Endothelial cell (in vitro differentiated cells): ENCODE results near the gene SHD. TPM values are rescaled to one million over a fixed set of nuclear protein-coding genes. Genes with fewer than 3 reads are reported as not detected.
A peak's percentile ranks its signal among the peaks of the same experiment; 100 is the strongest.
"Not testable (repeated sequence)": the region's sequence is repeated elsewhere in the genome, so short reads cannot be mapped to it uniquely, and the experiment has no call there.

Experiments used
- DNase-seq: peaks from one replicate; pipeline ENCODE4 v3.0.0; 2021; ENCODE audit warnings: low spot score
- H3K27ac Mint-ChIP-seq: one replicate; pipeline ENCODE4 v1.8.0; 2021; ENCODE audit warnings: mixed read lengths, inconsistent platforms; ENCODE audit not compliant: unreplicated experiment
- H3K27me3 Mint-ChIP-seq: one replicate; pipeline ENCODE4 v1.8.0; 2021; ENCODE audit warnings: mild to moderate bottlenecking, moderate library complexity, mixed read lengths, inconsistent platforms; ENCODE audit not compliant: unreplicated experiment
- H3K36me3 Mint-ChIP-seq: one replicate; pipeline ENCODE4 v1.8.0; 2021; ENCODE audit warnings: mild to moderate bottlenecking, low read depth, mixed read lengths, inconsistent platforms; ENCODE audit not compliant: unreplicated experiment
- H3K4me1 Mint-ChIP-seq: one replicate; pipeline ENCODE4 v1.8.0; 2021; ENCODE audit warnings: mild to moderate bottlenecking, mixed read lengths, inconsistent platforms; ENCODE audit not compliant: unreplicated experiment
- H3K4me3 Mint-ChIP-seq: one replicate; pipeline ENCODE4 v1.8.0; 2021; ENCODE audit warnings: mild to moderate bottlenecking, mixed read lengths, inconsistent platforms; ENCODE audit not compliant: unreplicated experiment
- H3K9me3 Mint-ChIP-seq: one replicate; pipeline ENCODE4 v1.8.0; 2021; ENCODE audit warnings: mixed read lengths, inconsistent platforms; ENCODE audit not compliant: unreplicated experiment
- long read RNA-seq: library from polyadenylated mRNA; unstranded; transcript quantifications from one replicate; pipeline ENCODE4 v2.0.0, GENCODE V29; 2020; ENCODE audit not compliant: unreplicated experiment
- total RNA-seq: library from RNA; stranded (reverse); fragmentation: NEBNext Ultra II Directional; extraction: Animal tissue kit (Norgen Biotek cat#: 25700); gene quantifications from one replicate; pipeline ENCODE4 v1.2.1, GENCODE V29; 2021; ENCODE audit not compliant: unreplicated experiment
- TF ChIP-seq, protein P1 (sequence below): fragments of 200-600 bp; sonication (generic); IDR thresholded peaks from one replicate; pipeline ENCODE4 v1.5.0; 2021; ENCODE audit warnings: antibody characterized with exemption; ENCODE audit not compliant: unreplicated experiment

SHD gene, protein sequence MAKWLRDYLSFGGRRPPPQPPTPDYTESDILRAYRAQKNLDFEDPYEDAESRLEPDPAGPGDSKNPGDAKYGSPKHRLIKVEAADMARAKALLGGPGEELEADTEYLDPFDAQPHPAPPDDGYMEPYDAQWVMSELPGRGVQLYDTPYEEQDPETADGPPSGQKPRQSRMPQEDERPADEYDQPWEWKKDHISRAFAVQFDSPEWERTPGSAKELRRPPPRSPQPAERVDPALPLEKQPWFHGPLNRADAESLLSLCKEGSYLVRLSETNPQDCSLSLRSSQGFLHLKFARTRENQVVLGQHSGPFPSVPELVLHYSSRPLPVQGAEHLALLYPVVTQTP
- 0.90 TPM for total RNA-seq
- long read RNA-seq, partial matches to known transcripts, result 0 of 1 reads
- long read RNA-seq, other reads (novel, unspliced or antisense), result 0 of 1 reads

DNA sequence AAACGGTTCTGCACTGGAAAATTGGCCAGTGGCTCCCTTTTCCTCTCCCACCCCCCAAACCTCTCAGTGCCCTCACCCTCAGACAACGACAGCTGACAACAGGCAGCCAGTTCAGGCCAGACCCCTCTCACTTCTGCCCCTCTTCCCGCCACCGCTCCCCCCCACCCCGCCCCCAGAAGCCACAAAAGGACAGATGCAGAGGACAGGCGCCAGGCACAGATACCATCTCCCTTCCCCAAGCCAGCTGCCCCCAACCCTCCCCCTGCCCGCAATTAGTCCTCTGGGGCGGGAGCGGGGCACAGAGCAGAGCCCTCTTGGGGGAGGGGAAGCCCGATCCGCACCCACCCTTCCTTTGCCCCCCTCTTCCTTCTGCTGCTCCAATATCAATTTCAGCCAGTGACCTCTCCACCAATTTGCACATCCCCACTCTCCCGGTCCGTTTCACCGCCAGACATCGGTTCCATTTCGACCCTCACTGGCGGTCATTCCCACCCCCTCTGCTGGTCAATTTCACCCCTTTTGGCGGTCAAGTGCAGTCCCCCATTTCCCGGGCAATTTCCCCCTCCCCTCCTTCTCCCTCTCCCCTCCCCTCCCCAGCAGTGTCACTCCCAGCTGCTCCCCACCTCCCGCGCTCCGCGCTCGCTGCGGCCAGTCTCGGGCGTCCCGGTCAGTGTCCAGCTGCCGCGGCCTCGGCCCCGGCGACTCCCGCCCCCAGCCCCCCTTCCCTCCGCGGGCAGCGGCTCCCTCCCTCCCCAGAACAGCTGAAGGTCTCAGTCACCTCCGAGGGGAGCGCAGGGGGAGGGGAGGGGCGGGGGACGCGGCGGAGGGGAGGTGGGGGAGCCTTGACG is at the start of gene SHD:
SHD (plus strand) TSS at position 848 of the 848 bp plus-strand sequence. CDS start 798 bp downstream, outside the sequence.
- Mint-ChIP-seq H3K4me3 (peak within 1 kb of the TSS; percentile 86), H3K27me3 (peaks cover 10% of the 10 kb centered on the region), H3K4me1 (no peaks in the 10 kb centered on the region), H3K27ac (no peak within 1 kb of the TSS), H3K9me3 (no peaks in the 10 kb centered on the region), H3K36me3 (no peaks in the 10 kb centered on the region)
- TF ChIP-seq, protein P1, sequence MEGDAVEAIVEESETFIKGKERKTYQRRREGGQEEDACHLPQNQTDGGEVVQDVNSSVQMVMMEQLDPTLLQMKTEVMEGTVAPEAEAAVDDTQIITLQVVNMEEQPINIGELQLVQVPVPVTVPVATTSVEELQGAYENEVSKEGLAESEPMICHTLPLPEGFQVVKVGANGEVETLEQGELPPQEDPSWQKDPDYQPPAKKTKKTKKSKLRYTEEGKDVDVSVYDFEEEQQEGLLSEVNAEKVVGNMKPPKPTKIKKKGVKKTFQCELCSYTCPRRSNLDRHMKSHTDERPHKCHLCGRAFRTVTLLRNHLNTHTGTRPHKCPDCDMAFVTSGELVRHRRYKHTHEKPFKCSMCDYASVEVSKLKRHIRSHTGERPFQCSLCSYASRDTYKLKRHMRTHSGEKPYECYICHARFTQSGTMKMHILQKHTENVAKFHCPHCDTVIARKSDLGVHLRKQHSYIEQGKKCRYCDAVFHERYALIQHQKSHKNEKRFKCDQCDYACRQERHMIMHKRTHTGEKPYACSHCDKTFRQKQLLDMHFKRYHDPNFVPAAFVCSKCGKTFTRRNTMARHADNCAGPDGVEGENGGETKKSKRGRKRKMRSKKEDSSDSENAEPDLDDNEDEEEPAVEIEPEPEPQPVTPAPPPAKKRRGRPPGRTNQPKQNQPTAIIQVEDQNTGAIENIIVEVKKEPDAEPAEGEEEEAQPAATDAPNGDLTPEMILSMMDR, result no peak
- DNase-seq, result no peak

DNA sequence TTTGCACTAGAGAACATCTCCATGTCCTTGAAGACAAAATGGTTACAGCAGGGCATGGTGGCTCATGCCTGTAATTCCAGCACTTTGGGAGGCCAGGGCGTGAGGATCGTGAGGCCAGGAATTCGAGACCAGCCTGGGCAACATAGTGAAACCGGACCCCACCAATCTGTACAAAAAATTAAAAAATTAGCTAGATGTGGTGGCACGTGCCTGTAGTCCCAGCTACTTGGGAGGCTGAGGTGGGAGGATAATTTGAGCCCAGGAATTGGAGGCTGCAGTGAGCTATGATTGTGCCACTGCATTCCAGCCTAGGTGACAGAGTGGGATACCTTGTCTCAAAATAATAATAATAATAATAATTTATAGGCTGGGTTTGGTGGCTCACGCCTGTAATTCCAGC is 48.8 kb upstream of the SHD start:
- not testable (repeated sequence) for H3K4me1 Mint-ChIP-seq, H3K36me3 Mint-ChIP-seq, H3K4me3 Mint-ChIP-seq, H3K9me3 Mint-ChIP-seq, DNase-seq, H3K27ac Mint-ChIP-seq
- peaks cover 11% of the 10 kb centered on the region for H3K27me3 Mint-ChIP-seq

DNA sequence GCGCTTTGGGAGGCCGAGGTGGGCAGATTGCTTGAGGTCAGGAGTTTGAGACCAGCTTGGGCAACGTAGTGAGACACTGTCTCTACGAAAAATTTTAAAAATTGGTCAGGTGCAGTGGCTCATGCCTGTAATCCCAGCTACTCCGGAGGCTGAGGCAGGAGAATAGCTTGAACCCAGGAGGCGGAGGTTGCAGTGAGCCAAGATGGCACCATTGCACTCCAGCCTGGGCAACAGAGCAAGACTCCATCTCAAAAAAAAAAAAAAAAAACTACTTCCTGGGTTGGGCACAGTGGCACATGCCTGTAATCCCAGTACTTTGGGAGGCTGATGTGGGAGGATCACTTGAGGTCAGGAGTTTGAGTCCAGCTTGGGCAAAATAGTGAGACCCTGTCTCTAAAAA is 47.5 kb upstream of the SHD start:
- H3K36me3 Mint-ChIP-seq, H3K9me3 Mint-ChIP-seq, H3K4me1 Mint-ChIP-seq, H3K4me3 Mint-ChIP-seq, DNase-seq, H3K27ac Mint-ChIP-seq: not testable (repeated sequence)
- peaks cover 11% of the 10 kb centered on the region for H3K27me3 Mint-ChIP-seq

DNA sequence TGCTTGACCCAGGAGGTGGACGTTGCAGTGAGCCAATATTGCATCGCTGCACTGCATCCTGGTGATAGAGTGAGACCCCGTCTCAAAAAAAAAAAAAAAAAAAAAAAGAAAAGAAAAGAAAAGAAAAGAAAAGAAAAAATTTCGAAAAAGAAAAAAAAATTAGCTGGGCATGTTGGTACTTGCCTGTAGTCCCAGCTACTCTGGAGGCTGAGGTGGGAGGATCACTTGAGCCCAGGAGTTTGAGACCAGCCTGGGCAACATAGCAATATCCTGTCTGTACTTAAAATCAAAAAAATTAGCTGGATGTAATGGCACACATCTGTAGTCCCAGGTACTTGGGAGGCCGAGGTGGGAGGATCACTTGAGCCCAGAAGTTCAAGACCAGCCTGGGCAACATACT is 46.9 kb upstream of the SHD start:
- not testable (repeated sequence) for H3K4me3 Mint-ChIP-seq, DNase-seq, H3K36me3 Mint-ChIP-seq, H3K4me1 Mint-ChIP-seq, H3K9me3 Mint-ChIP-seq, H3K27ac Mint-ChIP-seq
- H3K27me3 Mint-ChIP-seq, result peaks cover 11% of the 10 kb centered on the region

DNA sequence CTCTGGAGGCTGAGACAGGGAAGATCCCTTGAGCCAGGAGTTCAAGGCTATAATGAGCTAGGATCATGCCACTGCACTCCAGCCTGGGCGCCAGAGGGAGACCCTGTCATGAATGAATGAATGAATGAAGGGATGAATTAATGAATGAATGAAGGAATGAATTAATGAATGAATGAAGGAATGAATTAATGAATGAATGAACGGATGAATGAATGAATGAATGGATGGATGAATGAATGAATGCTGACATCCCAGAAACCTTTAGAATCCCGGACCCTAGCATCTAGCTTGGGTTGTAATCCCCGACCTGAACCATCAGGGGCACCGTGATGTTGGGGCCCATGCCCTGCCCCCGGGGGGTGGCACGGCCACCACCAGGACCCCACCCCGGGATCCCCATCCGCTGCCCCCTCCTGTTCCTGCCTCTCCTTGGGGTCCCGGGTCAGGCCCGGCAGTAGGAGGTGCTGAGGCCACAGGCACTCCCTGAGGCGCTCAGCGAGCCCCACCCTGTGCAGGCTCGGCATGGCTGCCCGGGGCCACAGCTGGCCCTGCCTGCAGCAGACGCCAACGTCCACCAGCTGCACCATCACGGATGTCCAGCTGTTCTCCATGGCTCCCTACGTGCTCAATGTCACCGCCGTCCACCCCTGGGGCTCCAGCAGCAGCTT is 46.3 kb upstream of the SHD start:
- TF ChIP-seq, protein P1, result no peak
- no peaks in the 10 kb centered on the region for H3K9me3 Mint-ChIP-seq
- H3K27ac Mint-ChIP-seq, result no peak overlapping the region
- peaks cover 11% of the 10 kb centered on the region for H3K27me3 Mint-ChIP-seq
- peaks cover 2% of the 10 kb centered on the region for H3K4me1 Mint-ChIP-seq
- no peaks in the 10 kb centered on the region for H3K36me3 Mint-ChIP-seq
- DNase-seq, result no peak
- H3K4me3 Mint-ChIP-seq, result no peak overlapping the region

DNA sequence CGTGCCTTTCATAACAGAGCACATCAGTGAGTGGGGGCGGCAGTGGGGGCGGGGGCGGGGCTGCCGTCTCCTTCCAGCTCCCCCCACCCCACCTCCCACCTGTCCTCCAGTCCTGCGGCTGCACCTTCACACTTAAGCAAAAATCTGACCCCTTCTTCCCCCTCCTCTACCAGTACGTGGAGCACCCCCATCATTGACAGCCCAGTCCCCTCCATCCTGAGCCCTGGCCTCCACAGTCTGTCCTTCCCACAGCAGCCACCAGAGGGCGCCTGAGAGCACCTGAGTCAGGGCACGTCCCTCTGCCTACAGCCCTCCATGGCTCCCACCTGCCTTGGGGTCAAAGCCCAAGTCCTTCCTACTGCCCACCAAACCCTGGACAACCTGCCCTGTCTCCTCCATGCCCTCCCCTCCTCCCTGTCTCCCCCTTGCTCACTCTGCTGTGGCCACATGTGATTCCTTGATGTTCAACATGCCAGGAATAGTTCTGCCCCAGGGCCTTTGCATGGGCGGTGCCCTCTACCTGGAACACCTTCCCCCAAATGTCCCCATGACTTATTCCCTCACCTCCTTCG is 45.7 kb upstream of the SHD start:
- H3K4me3 Mint-ChIP-seq, result peak overlapping the region; percentile 47
- H3K36me3 Mint-ChIP-seq, result no peaks in the 10 kb centered on the region
- no peaks in the 10 kb centered on the region for H3K9me3 Mint-ChIP-seq
- TF ChIP-seq, protein P1, result peak; percentile 73
- peaks cover 2% of the 10 kb centered on the region for H3K4me1 Mint-ChIP-seq
- no peak overlapping the region for H3K27ac Mint-ChIP-seq
- peaks cover 11% of the 10 kb centered on the region for H3K27me3 Mint-ChIP-seq
- peak; percentile 71 for DNase-seq
